HCT116 (cell line): ENCODE results near the gene MAPK1. TPM values are rescaled to one million over a fixed set of nuclear protein-coding genes. Genes with fewer than 3 reads are reported as not detected.

Source experiments
- ATAC-seq: fragments of 200-7000 bp; cut with Tn5 transposase; 2 replicates; pipeline ENCODE4 v1.9.1; 2020; ENCODE audit warnings: mild to moderate bottlenecking, moderate library complexity
- BruUV-seq: library from RNA; stranded (reverse); fragments of 400-500 nt; replicated peaks from 2 replicates; lab custom pipeline; 2021; lab: Mats Ljungman, UMichigan
- CTCF ChIA-PET: fragments of 300-600 bp; sonication (Branson Sonifier 250); formaldehyde crosslinking; loops from one replicate; lab custom pipeline; 2021; ENCODE audit warnings: antibody characterized with exemption; lab: Charles Lee
- POLR2A ChIA-PET: fragments of 300-600, 350-600 bp; sonication (Branson Sonifier 250); formaldehyde crosslinking; loops from one replicate; lab custom pipeline; 2021; ENCODE audit warnings: antibody characterized with exemption; lab: Charles Lee
- RAD21 ChIA-PET, 2 experiments: fragments of 300-600 bp; sonication (Branson Sonifier 250); formaldehyde crosslinking; loops; one replicate each; lab custom pipeline; 2023; ENCODE audit warnings: low total read pairs in 2 of 2; ENCODE audit not compliant: uncharacterized antibody in 2 of 2, unreplicated experiment in 2 of 2, low non-redundant PET in 1 of 2; lab: Charles Lee
- DNase-seq: peaks from one replicate; pipeline ENCODE4 v3.0.0-alpha.2; 2010; ENCODE audit warnings: low read depth, low spot score
- H2AFZ ChIP-seq: fragments of 200-600 bp; shearing (Covaris generic), sonication (generic); 2 replicates; pipeline ENCODE4 v1.6.1; 2017; ENCODE audit warnings: low read depth, mixed run types, mixed read lengths, antibody characterized with exemption, low read length; ENCODE audit not compliant: poor library complexity, severe bottlenecking
- H3K27ac ChIP-seq: 2 replicates; pipeline ENCODE4 v1.5.1; 2012; ENCODE audit warnings: low read depth, low read length
- H3K27me3 ChIP-seq: fragments of 200-600 bp; sonication (generic); 2 replicates; pipeline ENCODE4 v1.6.1; 2016; ENCODE audit warnings: mixed run types, low read length, mixed read lengths; ENCODE audit not compliant: insufficient read depth
- H3K36me3 ChIP-seq, 2 experiments: fragments of 200-500 bp in 1 of 2; fragments of 200-600 bp in 1 of 2; sonication (Bioruptor generic) in 1 of 2; sonication (generic) in 1 of 2; 2 replicates each; pipeline versions ENCODE4 v1.5.1 to v1.6.1; 2014 to 2016; ENCODE audit warnings: low read length in 2 of 2, inconsistent platforms in 1 of 2, mixed read lengths in 1 of 2, mixed run types in 1 of 2; ENCODE audit not compliant: insufficient read depth in 2 of 2, control insufficient read depth in 1 of 2
- H3K4me1 ChIP-seq, 2 experiments: fragments of 200-600 bp in 1 of 2; sonication (generic) in 1 of 2; 2 replicates each; pipeline versions ENCODE4 v1.5.1 to v1.6.1; 2012 to 2017; ENCODE audit warnings: low read length in 2 of 2, inconsistent platforms in 1 of 2, mild to moderate bottlenecking in 1 of 2, mixed read lengths in 1 of 2, mixed run types in 1 of 2, moderate library complexity in 1 of 2; ENCODE audit not compliant: insufficient read depth in 2 of 2, control insufficient read depth in 1 of 2
- H3K4me2 ChIP-seq: fragments of 200-600 bp; sonication (generic); 2 replicates; pipeline ENCODE4 v1.6.1; 2017; ENCODE audit warnings: mixed run types, low read length, mixed read lengths
- H3K4me3 ChIP-seq, 2 experiments: fragments of 200-600 bp in 1 of 2; sonication (generic) in 1 of 2; replicated peaks in 1 of 2; 2 replicates each; pipeline ENCODE4 v1.5.1; 2011 to 2016; ENCODE audit warnings: low read length in 2 of 2, control low read depth in 1 of 2, low read depth in 1 of 2, mild to moderate bottlenecking in 1 of 2, mixed read lengths in 1 of 2, mixed run types in 1 of 2
- H3K79me2 ChIP-seq: fragments of 200-600 bp; sonication (generic); 2 replicates; pipeline ENCODE4 v1.6.1; 2017; ENCODE audit warnings: mild to moderate bottlenecking, mixed run types, low read length, moderate library complexity, mixed read lengths; ENCODE audit not compliant: insufficient read depth
- H3K9ac ChIP-seq: fragments of 200-600 bp; sonication (generic); 2 replicates; pipeline ENCODE4 v1.6.1; 2016; ENCODE audit warnings: low read length, mixed read lengths
- H3K9me2 ChIP-seq: fragments of 200-600 bp; sonication (generic), shearing (Covaris generic); 2 replicates; pipeline ENCODE4 v1.6.1; 2017; ENCODE audit warnings: mixed run types, mild to moderate bottlenecking, moderate library complexity; ENCODE audit not compliant: insufficient read depth
- H3K9me3 ChIP-seq, 2 experiments: fragments of 200-500 bp in 1 of 2; fragments of 200-600 bp in 1 of 2; sonication (Bioruptor generic) in 1 of 2; sonication (generic) in 1 of 2; 2 replicates each; pipeline ENCODE4 v1.6.1; 2014 to 2017; ENCODE audit warnings: low read length in 2 of 2, mixed read lengths in 2 of 2, inconsistent platforms in 1 of 2, low read depth in 1 of 2, mild to moderate bottlenecking in 1 of 2, mixed run types in 1 of 2, moderate library complexity in 1 of 2; ENCODE audit not compliant: control insufficient read depth in 1 of 2, insufficient read depth in 1 of 2
- H4K20me1 ChIP-seq: fragments of 200-600 bp; sonication (generic), shearing (Covaris generic); 2 replicates; pipeline ENCODE4 v1.6.1; 2017; ENCODE audit warnings: mixed run types, mild to moderate bottlenecking, moderate library complexity; ENCODE audit not compliant: insufficient read depth
- ATF3 ChIP-seq: IDR thresholded peaks from 2 replicates; pipeline ENCODE4 v1.6.1; 2012
- CBX3 ChIP-seq: IDR thresholded peaks from 2 replicates; pipeline ENCODE4 v1.6.1; 2012; ENCODE audit warnings: low read depth
- CEBPB ChIP-seq: IDR thresholded peaks from 2 replicates; pipeline ENCODE4 v1.6.1; 2012; ENCODE audit warnings: low read depth
- CTCF ChIP-seq, 3 experiments: fragments of 200-600 bp in 1 of 3; sonication (generic) in 1 of 3; IDR thresholded peaks in 2 of 3; conservative IDR thresholded peaks in 1 of 3; 2 replicates each; pipeline ENCODE4 v1.5.1; 2012 to 2017; ENCODE audit warnings: low read depth in 2 of 3, low read length in 2 of 3, antibody characterized with exemption in 1 of 3, borderline replicate concordance in 1 of 3, control low read depth in 1 of 3, mild to moderate bottlenecking in 1 of 3, mixed read lengths in 1 of 3, mixed run types in 1 of 3, moderate library complexity in 1 of 3; ENCODE audit not compliant: insufficient read depth in 1 of 3
- EGR1 ChIP-seq: IDR thresholded peaks from 2 replicates; pipeline ENCODE4 v1.6.1; 2012; ENCODE audit warnings: low read depth
- ELF1 ChIP-seq: IDR thresholded peaks from 2 replicates; pipeline ENCODE4 v1.6.1; 2012; ENCODE audit warnings: low read depth, borderline replicate concordance
- FOSL1 ChIP-seq: IDR thresholded peaks from 2 replicates; pipeline ENCODE4 v1.6.1; 2012; ENCODE audit warnings: low read depth
- JUND ChIP-seq: IDR thresholded peaks from 2 replicates; pipeline ENCODE4 v1.6.1; 2012
- MAX ChIP-seq: IDR thresholded peaks from 2 replicates; pipeline ENCODE4 v1.6.1; 2012
- POLR2A ChIP-seq: IDR thresholded peaks from 2 replicates; pipeline ENCODE4 v1.7.0; 2011; ENCODE audit warnings: borderline replicate concordance; ENCODE audit not compliant: insufficient read depth, insufficient read length; ENCODE audit errors: extremely low read depth
- POLR2AphosphoS5 ChIP-seq: IDR thresholded peaks from 2 replicates; pipeline ENCODE4 v1.6.1; 2011; ENCODE audit warnings: mild to moderate bottlenecking, low read depth, low read length, moderate library complexity
- REST ChIP-seq: IDR thresholded peaks from 2 replicates; pipeline ENCODE4 v1.6.1; 2012; ENCODE audit warnings: low read depth
- SIN3A ChIP-seq: IDR thresholded peaks from 2 replicates; pipeline ENCODE4 v1.6.1; 2012; ENCODE audit warnings: low read depth
- SP1 ChIP-seq: IDR thresholded peaks from 2 replicates; pipeline ENCODE4 v1.6.1; 2012; ENCODE audit warnings: low read depth
- YY1 ChIP-seq: IDR thresholded peaks from 2 replicates; pipeline ENCODE4 v1.6.1; 2011; ENCODE audit warnings: low read length, low read depth, moderate library complexity, mild to moderate bottlenecking; ENCODE audit not compliant: insufficient replicate concordance; ENCODE audit errors: extremely low read depth
- ZNF274 ChIP-seq: fragments of 200-500 bp; sonication (Bioruptor generic); IDR thresholded peaks from 2 replicates; pipeline ENCODE4 v1.6.1; 2014; ENCODE audit warnings: mild to moderate bottlenecking, low read depth, low read length, inconsistent platforms
- intact Hi-C: fragments of 100-400 bp; cut with micrococcal nuclease; formaldehyde crosslinking; loops from 2 replicates; pipeline ENCODE4 v1.10.0; 2022
- total RNA-seq: library from RNA; stranded (reverse); gene quantifications from one replicate; pipeline ENCODE4 v1.2.1, GENCODE V29; 2021; ENCODE audit not compliant: unreplicated experiment

The MAPK1 gene
- total RNA-seq, 1 experiment from 2014 or later, result 137 TPM

GRCh38 chr22:21904250-21904789 lies 36.9 kb upstream of the MAPK1 start:
- H3K27ac ChIP-seq, result no peak overlapping the region
- no peak overlapping the region for H3K4me3 ChIP-seq
- no peaks in the 10 kb centered on the region for H4K20me1 ChIP-seq
- no peak for ATAC-seq
- TF ChIP-seq YY1 (no peak), ATF3 (no peak), ELF1 (no peak), SP1 (no peak), MAX (no peak), FOSL1 (no peak), POLR2A (no peak), CEBPB (no peak), CBX3 (no peak), SIN3A (no peak), POLR2AphosphoS5 (no peak), EGR1 (no peak), JUND (no peak), REST (no peak), ZNF274 (no peak), CTCF (IDR thresholded peaks at IDR 0.05 in 2 of 3, conservative IDR thresholded peaks at IDR 0.05 in 1 of 3; ENCODE audit: borderline replicate concordance in 1 of 3, insufficient read depth in 1 of 3, low read depth in 2 of 3, low read length in 2 of 3) (no peak)
- H3K9me2 ChIP-seq, result no peaks in the 10 kb centered on the region
- no TSS peak for BruUV-seq
- intact Hi-C loops, result no loop called here
- no peaks in the 10 kb centered on the region for H3K36me3 ChIP-seq
- no peak for DNase-seq
- H3K27me3 ChIP-seq, result no peaks in the 10 kb centered on the region
- H2AFZ ChIP-seq, result no peak overlapping the region
- no peak overlapping the region for H3K4me2 ChIP-seq
- ChIA-PET CTCF (no interaction called here), RAD21 (no interaction called here), POLR2A (no interaction called here)
- H3K9me3 ChIP-seq, result no peaks in the 10 kb centered on the region
- no peaks in the 10 kb centered on the region for H3K4me1 ChIP-seq
- H3K79me2 ChIP-seq, result no peaks in the 10 kb centered on the region
- H3K9ac ChIP-seq, result no peak overlapping the region
